GM23338 (cell line): ENCODE results near the gene CNTNAP2. TPM values are rescaled to one million over a fixed set of nuclear protein-coding genes. Genes with fewer than 3 reads are reported as not detected.

ENCODE experiments used
- ATAC-seq: fragments of 200-7000 bp; cut with Tn5 transposase; 3 replicates; pipeline ENCODE4 v1.9.1; 2020
- DNase-seq: peaks from one replicate; pipeline ENCODE4 v3.0.0-alpha.2; 2015; ENCODE audit warnings: low spot score
- H2AFZ ChIP-seq: fragments of 200-600 bp; sonication (generic); 2 replicates; pipeline ENCODE4 v1.8.0; 2016; ENCODE audit warnings: antibody characterized with exemption, mild to moderate bottlenecking, moderate library complexity
- H3F3A ChIP-seq: fragments of 200-600 bp; sonication (generic); replicated peaks from 2 replicates; pipeline ENCODE4 v1.8.0; 2017; ENCODE audit warnings: antibody characterized with exemption, mixed run types, low read depth
- H3K27ac ChIP-seq: fragments of 200-600 bp; sonication (generic); 2 replicates; pipeline ENCODE4 v1.6.1; 2016; ENCODE audit warnings: low read depth
- H3K27me3 ChIP-seq: fragments of 200-600 bp; sonication (generic); 2 replicates; pipeline ENCODE4 v1.8.0; 2016; ENCODE audit warnings: mild to moderate bottlenecking, mixed run types, moderate library complexity; ENCODE audit not compliant: insufficient read depth
- H3K36me3 ChIP-seq: fragments of 200-600 bp; sonication (generic); 2 replicates; pipeline ENCODE4 v1.8.0; 2016; ENCODE audit warnings: mild to moderate bottlenecking; ENCODE audit not compliant: insufficient read depth
- H3K4me1 ChIP-seq: fragments of 200-600 bp; sonication (generic); 2 replicates; pipeline ENCODE4 v1.8.0; 2016; ENCODE audit warnings: mild to moderate bottlenecking, moderate library complexity; ENCODE audit not compliant: insufficient read depth
- H3K4me2 ChIP-seq: fragments of 200-600 bp; sonication (generic); 2 replicates; pipeline ENCODE4 v1.7.1; 2017; ENCODE audit warnings: mixed run types
- H3K4me3 ChIP-seq: fragments of 200-600 bp; sonication (generic); 2 replicates; pipeline ENCODE4 v1.6.1; 2016; ENCODE audit warnings: mixed run types
- H3K79me2 ChIP-seq: fragments of 200-600 bp; sonication (generic); replicated peaks from 2 replicates; pipeline ENCODE4 v1.8.0; 2017; ENCODE audit warnings: mild to moderate bottlenecking; ENCODE audit not compliant: insufficient read depth
- H3K9me2 ChIP-seq: fragments of 200-600 bp; sonication (generic); 2 replicates; pipeline ENCODE4 v1.8.0; 2017; ENCODE audit not compliant: insufficient read depth
- H4K20me1 ChIP-seq: fragments of 200-600 bp; sonication (generic); replicated peaks from 2 replicates; pipeline ENCODE4 v1.8.0; 2017; ENCODE audit warnings: mild to moderate bottlenecking; ENCODE audit not compliant: insufficient read depth
- H3K27ac Mint-ChIP-seq: 2 replicates; pipeline ENCODE4 v1.8.0; 2020; ENCODE audit warnings: inconsistent platforms, mild to moderate bottlenecking, moderate library complexity, mixed read lengths
- H3K27me3 Mint-ChIP-seq: 3 replicates; pipeline ENCODE4 v1.8.0; 2022; ENCODE audit warnings: low read depth, mild to moderate bottlenecking, moderate library complexity, mixed read lengths, inconsistent platforms; ENCODE audit not compliant: insufficient read depth, poor library complexity
- H3K36me3 Mint-ChIP-seq: 3 replicates; pipeline ENCODE4 v1.8.0; 2021; ENCODE audit warnings: low read depth, mild to moderate bottlenecking, inconsistent platforms, moderate library complexity, mixed read lengths
- H3K4me1 Mint-ChIP-seq: 3 replicates; pipeline ENCODE4 v1.8.0; 2020; ENCODE audit warnings: mild to moderate bottlenecking, inconsistent platforms, mixed read lengths
- H3K4me3 Mint-ChIP-seq: 3 replicates; pipeline ENCODE4 v1.8.0; 2021; ENCODE audit warnings: moderate library complexity, mild to moderate bottlenecking, inconsistent platforms, mixed read lengths
- H3K9me3 Mint-ChIP-seq: 3 replicates; pipeline ENCODE4 v1.8.0; 2020; ENCODE audit warnings: moderate library complexity, mild to moderate bottlenecking, inconsistent platforms, mixed read lengths
- CREB1 ChIP-seq: fragments of 250-450 bp; sonication (Bioruptor Pico); IDR thresholded peaks from 2 replicates; pipeline ENCODE4 v1.5.0; 2020; ENCODE audit warnings: low read depth, mild to moderate bottlenecking, moderate library complexity
- EZH2 ChIP-seq: fragments of 200-600 bp; sonication (generic); IDR thresholded peaks from one replicate; pipeline ENCODE4 v1.8.0; 2017; ENCODE audit warnings: antibody characterized with exemption, mild to moderate bottlenecking, low read depth; ENCODE audit not compliant: unreplicated experiment
- EZH2phosphoT487 ChIP-seq: fragments of 200-600 bp; sonication (generic); IDR thresholded peaks from one replicate; pipeline ENCODE4 v1.8.1; 2018; ENCODE audit warnings: antibody characterized with exemption; ENCODE audit not compliant: unreplicated experiment
- JUNB ChIP-seq: IDR thresholded peaks from one replicate; pipeline ENCODE4 v1.6.1; 2016; ENCODE audit warnings: antibody characterized with exemption; ENCODE audit not compliant: unreplicated experiment
- NANOG ChIP-seq: IDR thresholded peaks from 2 replicates; pipeline ENCODE4 v1.6.1; 2016; ENCODE audit warnings: antibody characterized with exemption, borderline replicate concordance
- POLR2AphosphoS5 ChIP-seq: IDR thresholded peaks from 2 replicates; pipeline ENCODE4 v1.6.1; 2016; ENCODE audit warnings: antibody characterized with exemption, low read depth
- STAT1 ChIP-seq: IDR thresholded peaks from one replicate; pipeline ENCODE4 v1.6.1; 2016; ENCODE audit warnings: antibody characterized with exemption; ENCODE audit not compliant: unreplicated experiment
- ZNF114 ChIP-seq: fragments of 250-450 bp; sonication (Bioruptor Pico); IDR thresholded peaks from 2 replicates; pipeline ENCODE4 v1.5.0; 2020; ENCODE audit warnings: mild to moderate bottlenecking, moderate library complexity
- ZNF331 ChIP-seq: fragments of 250-450 bp; sonication (Bioruptor Pico); IDR thresholded peaks from 2 replicates; pipeline ENCODE4 v1.5.0; 2020; ENCODE audit warnings: low read depth, mild to moderate bottlenecking, moderate library complexity
- polyA plus RNA-seq: library from polyadenylated mRNA; unstranded; fragments of >200 nt; fragmentation: Nextera tagmentation; extraction: Ambion mirVana; gene quantifications from 2 replicates; pipeline ENCODE4 v1.2.1, GENCODE V29; 2016
- total RNA-seq: library from RNA; depleted of rRNA; stranded (reverse); fragments of >200 nt; shearing (Covaris generic); gene quantifications from 2 replicates; pipeline ENCODE4 v1.2.3, GENCODE V29; 2014
- TF ChIP-seq, protein P1 (sequence below): fragments of 250-450 bp; sonication (Bioruptor Pico); IDR thresholded peaks from 2 replicates; pipeline ENCODE4 v1.5.0; 2020; ENCODE audit warnings: mild to moderate bottlenecking, moderate library complexity
- TF ChIP-seq, protein P2 (sequence below), 2 experiments: fragments of 200-600 bp in 1 of 2; sonication (generic) in 1 of 2; conservative IDR thresholded peaks; 2 replicates each; pipeline versions ENCODE4 v1.5.1 to v1.6.1; 2016 to 2017; ENCODE audit warnings: antibody characterized with exemption in 2 of 2, low read depth in 2 of 2, mild to moderate bottlenecking in 2 of 2, moderate library complexity in 1 of 2
- TF ChIP-seq, protein P3 (sequence below): IDR thresholded peaks from one replicate; pipeline ENCODE4 v1.6.1; 2018; ENCODE audit warnings: antibody characterized with exemption; ENCODE audit not compliant: unreplicated experiment
- TF ChIP-seq, protein P4 (sequence below): IDR thresholded peaks from 2 replicates; pipeline ENCODE4 v1.6.1; 2016; ENCODE audit warnings: antibody characterized with exemption

Gene CNTNAP2
- total and polyA plus RNA-seq, 2 experiments from 2014 or later, result 38.2 to 61.3 TPM

DNA sequence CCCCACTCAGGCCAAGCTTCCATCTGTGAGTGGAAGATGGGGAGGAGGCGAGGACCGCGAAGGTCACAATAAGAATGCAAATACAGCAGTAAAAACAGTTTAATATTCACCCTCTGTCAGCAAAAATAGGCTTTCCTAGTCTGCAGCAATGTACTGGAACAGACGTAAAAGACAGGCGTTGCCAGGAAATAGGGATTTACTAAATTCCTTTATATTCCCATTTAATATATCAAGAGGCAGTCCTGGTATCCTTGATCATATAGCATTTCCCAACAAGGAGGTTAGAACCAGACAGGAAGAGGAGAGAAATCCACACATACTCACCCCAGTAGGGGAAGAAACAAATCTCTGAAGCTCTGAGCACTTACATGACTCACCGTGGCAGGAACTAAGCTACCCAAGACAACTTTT is 1419.1 kb downstream of the CNTNAP2 start:
- Histone ChIP-seq H3K4me1 (no peaks in the 10 kb centered on the region), H3K27ac (no peak overlapping the region), H3K27me3 (no peaks in the 10 kb centered on the region), H3K36me3 (peaks cover 4% of the 10 kb centered on the region; the same call in 1 of the 2 replicates), H3K9me2 (no peaks in the 10 kb centered on the region), H3K4me3 (no peak overlapping the region), H4K20me1 (no peaks in the 10 kb centered on the region), H3F3A (no peaks in the 10 kb centered on the region), H3K79me2 (no peaks in the 10 kb centered on the region), H2AFZ (no peak overlapping the region), H3K4me2 (no peak overlapping the region)
- ATAC-seq (no peak), DNase-seq (no peak)
- Mint-ChIP-seq H3K9me3 (peaks cover 28% of the 10 kb centered on the region; the same call in 2 of the 3 replicates), H3K36me3 (peaks cover 3% of the 10 kb centered on the region; the same call in 2 of the 3 replicates), H3K27ac (no peak overlapping the region), H3K4me1 (no peaks in the 10 kb centered on the region), H3K4me3 (no peak overlapping the region), H3K27me3 (no peaks in the 10 kb centered on the region)
- TF ChIP-seq CREB1 (CRISPR knock-in tag) (no peak), EZH2 (no peak), ZNF114 (CRISPR knock-in tag) (no peak), ZNF331 (CRISPR knock-in tag) (no peak), STAT1 (no peak), POLR2AphosphoS5 (no peak), EZH2phosphoT487 (no peak), NANOG (no peak), JUNB (no peak)
- TF ChIP-seq, protein P1, sequence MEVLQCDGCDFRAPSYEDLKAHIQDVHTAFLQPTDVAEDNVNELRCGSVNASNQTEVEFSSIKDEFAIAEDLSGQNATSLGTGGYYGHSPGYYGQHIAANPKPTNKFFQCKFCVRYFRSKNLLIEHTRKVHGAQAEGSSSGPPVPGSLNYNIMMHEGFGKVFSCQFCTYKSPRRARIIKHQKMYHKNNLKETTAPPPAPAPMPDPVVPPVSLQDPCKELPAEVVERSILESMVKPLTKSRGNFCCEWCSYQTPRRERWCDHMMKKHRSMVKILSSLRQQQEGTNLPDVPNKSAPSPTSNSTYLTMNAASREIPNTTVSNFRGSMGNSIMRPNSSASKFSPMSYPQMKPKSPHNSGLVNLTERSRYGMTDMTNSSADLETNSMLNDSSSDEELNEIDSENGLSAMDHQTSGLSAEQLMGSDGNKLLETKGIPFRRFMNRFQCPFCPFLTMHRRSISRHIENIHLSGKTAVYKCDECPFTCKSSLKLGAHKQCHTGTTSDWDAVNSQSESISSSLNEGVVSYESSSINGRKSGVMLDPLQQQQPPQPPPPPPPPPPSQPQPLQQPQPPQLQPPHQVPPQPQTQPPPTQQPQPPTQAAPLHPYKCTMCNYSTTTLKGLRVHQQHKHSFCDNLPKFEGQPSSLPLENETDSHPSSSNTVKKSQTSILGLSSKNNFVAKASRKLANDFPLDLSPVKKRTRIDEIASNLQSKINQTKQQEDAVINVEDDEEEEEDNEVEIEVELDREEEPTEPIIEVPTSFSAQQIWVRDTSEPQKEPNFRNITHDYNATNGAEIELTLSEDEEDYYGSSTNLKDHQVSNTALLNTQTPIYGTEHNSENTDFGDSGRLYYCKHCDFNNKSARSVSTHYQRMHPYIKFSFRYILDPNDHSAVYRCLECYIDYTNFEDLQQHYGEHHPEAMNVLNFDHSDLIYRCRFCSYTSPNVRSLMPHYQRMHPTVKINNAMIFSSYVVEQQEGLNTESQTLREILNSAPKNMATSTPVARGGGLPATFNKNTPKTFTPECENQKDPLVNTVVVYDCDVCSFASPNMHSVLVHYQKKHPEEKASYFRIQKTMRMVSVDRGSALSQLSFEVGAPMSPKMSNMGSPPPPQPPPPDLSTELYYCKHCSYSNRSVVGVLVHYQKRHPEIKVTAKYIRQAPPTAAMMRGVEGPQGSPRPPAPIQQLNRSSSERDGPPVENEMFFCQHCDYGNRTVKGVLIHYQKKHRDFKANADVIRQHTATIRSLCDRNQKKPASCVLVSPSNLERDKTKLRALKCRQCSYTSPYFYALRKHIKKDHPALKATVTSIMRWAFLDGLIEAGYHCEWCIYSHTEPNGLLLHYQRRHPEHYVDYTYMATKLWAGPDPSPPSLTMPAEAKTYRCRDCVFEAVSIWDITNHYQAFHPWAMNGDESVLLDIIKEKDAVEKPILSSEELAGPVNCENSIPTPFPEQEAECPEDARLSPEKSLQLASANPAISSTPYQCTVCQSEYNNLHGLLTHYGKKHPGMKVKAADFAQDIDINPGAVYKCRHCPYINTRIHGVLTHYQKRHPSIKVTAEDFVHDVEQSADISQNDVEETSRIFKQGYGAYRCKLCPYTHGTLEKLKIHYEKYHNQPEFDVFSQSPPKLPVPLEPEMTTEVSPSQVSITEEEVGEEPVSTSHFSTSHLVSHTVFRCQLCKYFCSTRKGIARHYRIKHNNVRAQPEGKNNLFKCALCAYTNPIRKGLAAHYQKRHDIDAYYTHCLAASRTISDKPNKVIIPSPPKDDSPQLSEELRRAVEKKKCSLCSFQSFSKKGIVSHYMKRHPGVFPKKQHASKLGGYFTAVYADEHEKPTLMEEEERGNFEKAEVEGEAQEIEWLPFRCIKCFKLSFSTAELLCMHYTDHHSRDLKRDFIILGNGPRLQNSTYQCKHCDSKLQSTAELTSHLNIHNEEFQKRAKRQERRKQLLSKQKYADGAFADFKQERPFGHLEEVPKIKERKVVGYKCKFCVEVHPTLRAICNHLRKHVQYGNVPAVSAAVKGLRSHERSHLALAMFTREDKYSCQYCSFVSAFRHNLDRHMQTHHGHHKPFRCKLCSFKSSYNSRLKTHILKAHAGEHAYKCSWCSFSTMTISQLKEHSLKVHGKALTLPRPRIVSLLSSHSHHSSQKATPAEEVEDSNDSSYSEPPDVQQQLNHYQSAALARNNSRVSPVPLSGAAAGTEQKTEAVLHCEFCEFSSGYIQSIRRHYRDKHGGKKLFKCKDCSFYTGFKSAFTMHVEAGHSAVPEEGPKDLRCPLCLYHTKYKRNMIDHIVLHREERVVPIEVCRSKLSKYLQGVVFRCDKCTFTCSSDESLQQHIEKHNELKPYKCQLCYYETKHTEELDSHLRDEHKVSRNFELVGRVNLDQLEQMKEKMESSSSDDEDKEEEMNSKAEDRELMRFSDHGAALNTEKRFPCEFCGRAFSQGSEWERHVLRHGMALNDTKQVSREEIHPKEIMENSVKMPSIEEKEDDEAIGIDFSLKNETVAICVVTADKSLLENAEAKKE (CRISPR knock-in tag), result no peak
- TF ChIP-seq, protein P2, sequence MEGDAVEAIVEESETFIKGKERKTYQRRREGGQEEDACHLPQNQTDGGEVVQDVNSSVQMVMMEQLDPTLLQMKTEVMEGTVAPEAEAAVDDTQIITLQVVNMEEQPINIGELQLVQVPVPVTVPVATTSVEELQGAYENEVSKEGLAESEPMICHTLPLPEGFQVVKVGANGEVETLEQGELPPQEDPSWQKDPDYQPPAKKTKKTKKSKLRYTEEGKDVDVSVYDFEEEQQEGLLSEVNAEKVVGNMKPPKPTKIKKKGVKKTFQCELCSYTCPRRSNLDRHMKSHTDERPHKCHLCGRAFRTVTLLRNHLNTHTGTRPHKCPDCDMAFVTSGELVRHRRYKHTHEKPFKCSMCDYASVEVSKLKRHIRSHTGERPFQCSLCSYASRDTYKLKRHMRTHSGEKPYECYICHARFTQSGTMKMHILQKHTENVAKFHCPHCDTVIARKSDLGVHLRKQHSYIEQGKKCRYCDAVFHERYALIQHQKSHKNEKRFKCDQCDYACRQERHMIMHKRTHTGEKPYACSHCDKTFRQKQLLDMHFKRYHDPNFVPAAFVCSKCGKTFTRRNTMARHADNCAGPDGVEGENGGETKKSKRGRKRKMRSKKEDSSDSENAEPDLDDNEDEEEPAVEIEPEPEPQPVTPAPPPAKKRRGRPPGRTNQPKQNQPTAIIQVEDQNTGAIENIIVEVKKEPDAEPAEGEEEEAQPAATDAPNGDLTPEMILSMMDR (conservative IDR thresholded peaks at IDR 0.05; ENCODE audit: low read depth in 2 of 2), result no peak
- TF ChIP-seq, protein P3, sequence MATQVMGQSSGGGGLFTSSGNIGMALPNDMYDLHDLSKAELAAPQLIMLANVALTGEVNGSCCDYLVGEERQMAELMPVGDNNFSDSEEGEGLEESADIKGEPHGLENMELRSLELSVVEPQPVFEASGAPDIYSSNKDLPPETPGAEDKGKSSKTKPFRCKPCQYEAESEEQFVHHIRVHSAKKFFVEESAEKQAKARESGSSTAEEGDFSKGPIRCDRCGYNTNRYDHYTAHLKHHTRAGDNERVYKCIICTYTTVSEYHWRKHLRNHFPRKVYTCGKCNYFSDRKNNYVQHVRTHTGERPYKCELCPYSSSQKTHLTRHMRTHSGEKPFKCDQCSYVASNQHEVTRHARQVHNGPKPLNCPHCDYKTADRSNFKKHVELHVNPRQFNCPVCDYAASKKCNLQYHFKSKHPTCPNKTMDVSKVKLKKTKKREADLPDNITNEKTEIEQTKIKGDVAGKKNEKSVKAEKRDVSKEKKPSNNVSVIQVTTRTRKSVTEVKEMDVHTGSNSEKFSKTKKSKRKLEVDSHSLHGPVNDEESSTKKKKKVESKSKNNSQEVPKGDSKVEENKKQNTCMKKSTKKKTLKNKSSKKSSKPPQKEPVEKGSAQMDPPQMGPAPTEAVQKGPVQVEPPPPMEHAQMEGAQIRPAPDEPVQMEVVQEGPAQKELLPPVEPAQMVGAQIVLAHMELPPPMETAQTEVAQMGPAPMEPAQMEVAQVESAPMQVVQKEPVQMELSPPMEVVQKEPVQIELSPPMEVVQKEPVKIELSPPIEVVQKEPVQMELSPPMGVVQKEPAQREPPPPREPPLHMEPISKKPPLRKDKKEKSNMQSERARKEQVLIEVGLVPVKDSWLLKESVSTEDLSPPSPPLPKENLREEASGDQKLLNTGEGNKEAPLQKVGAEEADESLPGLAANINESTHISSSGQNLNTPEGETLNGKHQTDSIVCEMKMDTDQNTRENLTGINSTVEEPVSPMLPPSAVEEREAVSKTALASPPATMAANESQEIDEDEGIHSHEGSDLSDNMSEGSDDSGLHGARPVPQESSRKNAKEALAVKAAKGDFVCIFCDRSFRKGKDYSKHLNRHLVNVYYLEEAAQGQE, result no peak
- TF ChIP-seq, protein P4, sequence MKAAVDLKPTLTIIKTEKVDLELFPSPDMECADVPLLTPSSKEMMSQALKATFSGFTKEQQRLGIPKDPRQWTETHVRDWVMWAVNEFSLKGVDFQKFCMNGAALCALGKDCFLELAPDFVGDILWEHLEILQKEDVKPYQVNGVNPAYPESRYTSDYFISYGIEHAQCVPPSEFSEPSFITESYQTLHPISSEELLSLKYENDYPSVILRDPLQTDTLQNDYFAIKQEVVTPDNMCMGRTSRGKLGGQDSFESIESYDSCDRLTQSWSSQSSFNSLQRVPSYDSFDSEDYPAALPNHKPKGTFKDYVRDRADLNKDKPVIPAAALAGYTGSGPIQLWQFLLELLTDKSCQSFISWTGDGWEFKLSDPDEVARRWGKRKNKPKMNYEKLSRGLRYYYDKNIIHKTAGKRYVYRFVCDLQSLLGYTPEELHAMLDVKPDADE, result no peak
